GM18526 (cell line): ENCODE measurements around the gene CAMK2N2.

Experiments
- POLR2A ChIP-seq: IDR thresholded peaks from 3 replicates; pipeline ENCODE4 v1.6.1; 2011; ENCODE audit not compliant: insufficient read length; ENCODE audit errors: extremely low read depth

The CAMK2N2 gene

GRCh38 chr3:184261270-184261853 lies at the start of gene CAMK2N2:
TSS of gene CAMK2N2 (minus strand) at chr3:184261553. CDS start at chr3:184261285, 268 bp downstream.
- no peak for TF ChIP-seq POLR2A

- TF ChIP-seq POLR2A = no peak
Measured at GRCh38 chr3:184308744-184309143, 47.4 kb upstream of the CAMK2N2 start.

GRCh38 chr3:184307915-184308314 lies 46.6 kb upstream of the CAMK2N2 start:
- no peak for TF ChIP-seq POLR2A

- no peak for TF ChIP-seq POLR2A
Measured at GRCh38 chr3:184306341-184306972, 45.1 kb upstream of the CAMK2N2 start.

GRCh38 chr3:184305577-184305976 lies 44.2 kb upstream of the CAMK2N2 start:
- no peak for TF ChIP-seq POLR2A

GRCh38 chr3:184300378-184300720 lies 39.0 kb upstream of the CAMK2N2 start:
- no peak for TF ChIP-seq POLR2A

GRCh38 chr3:184299488-184300377 lies 38.4 kb upstream of the CAMK2N2 start:
- no peak for TF ChIP-seq POLR2A

GRCh38 chr3:184298759-184299487 lies 37.6 kb upstream of the CAMK2N2 start, which contains the start of gene PSMD2:
TSS of gene PSMD2 (plus strand) at chr3:184299241. CDS start at chr3:184299267, 26 bp downstream.
- peak; percentile 82 for TF ChIP-seq POLR2A

- TF ChIP-seq POLR2A = no peak
Measured at GRCh38 chr3:184296616-184297015, 35.3 kb upstream of the CAMK2N2 start.

- TF ChIP-seq POLR2A = no peak
Measured at GRCh38 chr3:184295771-184296170, 34.4 kb upstream of the CAMK2N2 start.

GRCh38 chr3:184291738-184292445 lies 30.5 kb upstream of the CAMK2N2 start:
- no peak for TF ChIP-seq POLR2A

- TF ChIP-seq POLR2A = no peak
Measured at GRCh38 chr3:184291044-184291737, 29.8 kb upstream of the CAMK2N2 start.

- TF ChIP-seq POLR2A = no peak
Measured at GRCh38 chr3:184290331-184290730, 29.0 kb upstream of the CAMK2N2 start.

- no peak for TF ChIP-seq POLR2A
Measured at GRCh38 chr3:184289426-184289938, 28.1 kb upstream of the CAMK2N2 start.
